Liver (tissue), 9 donors: Measurements from ENCODE around the gene GPR132. TPM values are rescaled to one million over a fixed set of nuclear protein-coding genes. Genes with fewer than 3 reads are reported as not detected.

Source experiments
- DNase-seq: peaks from one replicate; pipeline ENCODE4 v3.0.0-alpha.2; 2017; ENCODE audit warnings: low spot score
- H3K27ac ChIP-seq, 2 donors: one replicate each; pipeline ENCODE4 v1.7.0; 2013; ENCODE audit warnings: inconsistent platforms in 2 of 2, low read length in 2 of 2, control low read depth in 1 of 2, low read depth in 1 of 2, mild to moderate bottlenecking in 1 of 2
- H3K27me3 ChIP-seq, 4 donors: one replicate each; pipeline versions ENCODE4 v1.6.1 to v1.7.0; 2013; ENCODE audit warnings: low read length in 3 of 4, inconsistent platforms in 1 of 4, mild to moderate bottlenecking in 1 of 4, moderate library complexity in 1 of 4; ENCODE audit not compliant: control insufficient read depth in 4 of 4, insufficient read depth in 4 of 4
- H3K36me3 ChIP-seq, 4 donors: one replicate each; pipeline versions ENCODE4 v1.6.1 to v1.7.0; 2013; ENCODE audit warnings: low read length in 3 of 4, mild to moderate bottlenecking in 3 of 4, low read depth in 1 of 4, moderate library complexity in 1 of 4; ENCODE audit not compliant: control insufficient read depth in 4 of 4, insufficient read depth in 3 of 4
- H3K4me1 ChIP-seq, 4 donors: one replicate each; pipeline versions ENCODE4 v1.6.1 to v1.7.0; 2013; ENCODE audit warnings: low read length in 3 of 4, mild to moderate bottlenecking in 3 of 4, moderate library complexity in 1 of 4; ENCODE audit not compliant: control insufficient read depth in 4 of 4, insufficient read depth in 4 of 4
- H3K4me3 ChIP-seq, 3 donors: one replicate each; pipeline versions ENCODE4 v1.6.1 to v1.7.0; 2013; ENCODE audit warnings: low read length in 3 of 3, control low read depth in 1 of 3, low read depth in 1 of 3, mild to moderate bottlenecking in 1 of 3
- H3K9ac ChIP-seq, 2 donors: one replicate each; pipeline ENCODE4 v1.7.0; 2013; ENCODE audit warnings: low read length in 2 of 2, mild to moderate bottlenecking in 2 of 2, moderate library complexity in 2 of 2, control low read depth in 1 of 2, low read depth in 1 of 2
- H3K9me3 ChIP-seq, 4 donors: one replicate each; pipeline versions ENCODE4 v1.6.1 to v1.7.0; 2013; ENCODE audit warnings: low read length in 3 of 4; ENCODE audit not compliant: control insufficient read depth in 4 of 4
- EGR1 ChIP-seq, 2 donors: IDR thresholded peaks; 2 replicates each; pipeline ENCODE4 v1.6.1; 2016 to 2018; ENCODE audit warnings: antibody characterized with exemption in 2 of 2, low read depth in 2 of 2
- FOXA1 ChIP-seq: IDR thresholded peaks from 2 replicates; pipeline ENCODE4 v1.6.1; 2016; ENCODE audit warnings: antibody characterized with exemption
- FOXA2 ChIP-seq: IDR thresholded peaks from 2 replicates; pipeline ENCODE4 v1.6.1; 2016; ENCODE audit warnings: antibody characterized with exemption
- GABPA ChIP-seq, 2 donors: IDR thresholded peaks in 1 of 2; conservative IDR thresholded peaks in 1 of 2; 2 replicates each; pipeline ENCODE4 v1.6.1; 2016; ENCODE audit warnings: antibody characterized with exemption in 2 of 2, mild to moderate bottlenecking in 1 of 2, moderate library complexity in 1 of 2
- HNF4G ChIP-seq: IDR thresholded peaks from 2 replicates; pipeline ENCODE4 v1.6.1; 2016; ENCODE audit warnings: antibody characterized with exemption
- JUND ChIP-seq, 2 donors: IDR thresholded peaks; 2 replicates each; pipeline ENCODE4 v1.6.1; 2016; ENCODE audit warnings: antibody characterized with exemption in 2 of 2
- NR2F2 ChIP-seq: IDR thresholded peaks from 2 replicates; pipeline ENCODE4 v1.6.1; 2016; ENCODE audit warnings: antibody characterized with exemption
- RAD21 ChIP-seq, 2 donors: IDR thresholded peaks; 2 replicates each; pipeline ENCODE4 v1.6.1; 2016; ENCODE audit warnings: antibody characterized with exemption in 2 of 2, mild to moderate bottlenecking in 2 of 2
- RXRA ChIP-seq, 2 donors: IDR thresholded peaks; 2 replicates each; pipeline ENCODE4 v1.6.1; 2017 to 2018; ENCODE audit warnings: antibody characterized with exemption in 2 of 2, mild to moderate bottlenecking in 1 of 2
- SP1 ChIP-seq: IDR thresholded peaks from 2 replicates; pipeline ENCODE4 v1.6.1; 2018; ENCODE audit warnings: antibody characterized with exemption, mild to moderate bottlenecking
- TAF1 ChIP-seq: conservative IDR thresholded peaks from 2 replicates; pipeline ENCODE4 v1.6.1; 2016; ENCODE audit warnings: antibody characterized with exemption, mild to moderate bottlenecking
- WGBS: extraction: QIAGEN DNeasy Blood & Tissue Kit; methylation state at CpG from one replicate; pipeline ENCODE4 v1.1.7; 2013; 5-methylcytosine and 5-hydroxymethylcytosine counted together
- polyA plus RNA-seq, 2 donors: library from polyadenylated mRNA; stranded (reverse) in 1 of 2; unstranded in 1 of 2; fragments of 200-250 nt in 1 of 2; fragments of >200 nt in 1 of 2; fragmentation: Nextera tagmentation in 1 of 2; extraction: Ambion mirVana in 1 of 2; gene quantifications; one replicate each; pipeline versions ENCODE4 v1.2.1 to v1.2.3, GENCODE V29; 2013 to 2015
- total RNA-seq, 2 donors: library from RNA; depleted of rRNA; stranded (reverse); fragments of >200 nt; gene quantifications; one replicate each; pipeline ENCODE4 v1.2.3, GENCODE V29; 2014
- TF ChIP-seq, protein P1 (sequence below): IDR thresholded peaks from 2 replicates; pipeline ENCODE4 v1.6.1; 2016; ENCODE audit warnings: antibody characterized with exemption, mild to moderate bottlenecking
- TF ChIP-seq, protein P2 (sequence below): IDR thresholded peaks from 2 replicates; pipeline ENCODE4 v1.6.1; 2016; ENCODE audit warnings: antibody characterized with exemption
- donor health status: healthy.
- donor health status: healthy.
- donor health status: healthy.
- donor health status: healthy.
- donor health status: healthy.

Gene GPR132
- total and polyA plus RNA-seq, 4 donors: 0.32 to 1.2 (median 0.75) TPM

DNA sequence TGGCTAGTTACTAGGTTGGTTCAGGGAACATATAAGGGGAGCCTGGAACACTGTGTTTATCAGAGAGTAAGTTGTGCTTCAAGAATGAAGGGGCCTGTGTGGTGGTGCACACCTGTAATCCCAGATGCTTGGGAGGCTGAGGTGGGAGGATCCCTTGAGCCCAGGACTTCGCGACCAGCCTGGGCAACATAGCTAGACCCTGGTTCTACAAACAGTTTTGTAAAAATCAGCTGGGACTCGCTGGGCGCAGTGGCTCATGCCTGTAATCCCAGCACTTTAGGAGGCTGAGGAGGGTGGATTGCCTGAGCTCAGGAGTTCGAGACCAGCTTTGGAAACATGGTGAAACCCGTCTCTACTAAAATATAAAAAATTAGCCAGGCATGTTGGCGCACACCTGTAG is 42.1 kb upstream of the GPR132 start:
- H3K4me3 ChIP-seq: no peak overlapping the region
- no peaks in the 10 kb centered on the region for H3K4me1 ChIP-seq
- no peaks in the 10 kb centered on the region for H3K36me3 ChIP-seq
- H3K9me3 ChIP-seq: no peaks in the 10 kb centered on the region
- TF ChIP-seq, protein P1, sequence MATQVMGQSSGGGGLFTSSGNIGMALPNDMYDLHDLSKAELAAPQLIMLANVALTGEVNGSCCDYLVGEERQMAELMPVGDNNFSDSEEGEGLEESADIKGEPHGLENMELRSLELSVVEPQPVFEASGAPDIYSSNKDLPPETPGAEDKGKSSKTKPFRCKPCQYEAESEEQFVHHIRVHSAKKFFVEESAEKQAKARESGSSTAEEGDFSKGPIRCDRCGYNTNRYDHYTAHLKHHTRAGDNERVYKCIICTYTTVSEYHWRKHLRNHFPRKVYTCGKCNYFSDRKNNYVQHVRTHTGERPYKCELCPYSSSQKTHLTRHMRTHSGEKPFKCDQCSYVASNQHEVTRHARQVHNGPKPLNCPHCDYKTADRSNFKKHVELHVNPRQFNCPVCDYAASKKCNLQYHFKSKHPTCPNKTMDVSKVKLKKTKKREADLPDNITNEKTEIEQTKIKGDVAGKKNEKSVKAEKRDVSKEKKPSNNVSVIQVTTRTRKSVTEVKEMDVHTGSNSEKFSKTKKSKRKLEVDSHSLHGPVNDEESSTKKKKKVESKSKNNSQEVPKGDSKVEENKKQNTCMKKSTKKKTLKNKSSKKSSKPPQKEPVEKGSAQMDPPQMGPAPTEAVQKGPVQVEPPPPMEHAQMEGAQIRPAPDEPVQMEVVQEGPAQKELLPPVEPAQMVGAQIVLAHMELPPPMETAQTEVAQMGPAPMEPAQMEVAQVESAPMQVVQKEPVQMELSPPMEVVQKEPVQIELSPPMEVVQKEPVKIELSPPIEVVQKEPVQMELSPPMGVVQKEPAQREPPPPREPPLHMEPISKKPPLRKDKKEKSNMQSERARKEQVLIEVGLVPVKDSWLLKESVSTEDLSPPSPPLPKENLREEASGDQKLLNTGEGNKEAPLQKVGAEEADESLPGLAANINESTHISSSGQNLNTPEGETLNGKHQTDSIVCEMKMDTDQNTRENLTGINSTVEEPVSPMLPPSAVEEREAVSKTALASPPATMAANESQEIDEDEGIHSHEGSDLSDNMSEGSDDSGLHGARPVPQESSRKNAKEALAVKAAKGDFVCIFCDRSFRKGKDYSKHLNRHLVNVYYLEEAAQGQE: no peak
- no peak for TF ChIP-seq NR2F2
- no peak for TF ChIP-seq TAF1
- TF ChIP-seq FOXA2: no peak
- TF ChIP-seq JUND (IDR thresholded peaks at IDR 0.05): no peak
- peaks cover 0 to 6% (median 0%) of the 10 kb centered on the region in 4 donors for H3K27me3 ChIP-seq
- 92% methylated on average over 7 of the region's 7 CpGs for WGBS
- no peak overlapping the region for H3K9ac ChIP-seq
- DNase-seq: no peak
- H3K27ac ChIP-seq: no peak overlapping the region

DNA sequence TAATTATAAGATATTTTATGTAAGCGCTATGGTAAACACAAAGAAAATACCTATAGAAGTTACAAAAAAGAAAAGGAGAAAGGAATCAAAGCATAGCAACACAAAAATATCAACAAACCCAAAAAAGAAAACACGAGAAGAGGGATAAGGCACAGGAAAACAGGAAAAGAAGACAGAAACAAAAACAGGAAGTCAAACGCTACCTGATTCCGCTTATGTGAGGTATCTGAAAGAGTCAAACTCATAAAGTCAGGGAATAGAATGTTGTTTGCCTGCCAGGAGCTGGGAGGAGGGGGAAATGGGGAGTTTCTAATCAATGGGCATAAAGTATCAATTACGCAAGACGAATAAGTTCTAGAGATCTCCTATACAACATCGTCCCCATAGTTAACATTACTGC is 39.9 kb upstream of the GPR132 start:
- H3K9me3 ChIP-seq: no peaks in the 10 kb centered on the region
- DNase-seq: no peak
- H3K27ac ChIP-seq: no peak overlapping the region
- H3K9ac ChIP-seq: no peak overlapping the region
- H3K4me3 ChIP-seq: no peak overlapping the region
- no peaks in the 10 kb centered on the region for H3K36me3 ChIP-seq
- peaks cover 0 to 6% (median 0%) of the 10 kb centered on the region in 4 donors for H3K27me3 ChIP-seq
- H3K4me1 ChIP-seq: no peaks in the 10 kb centered on the region
- no peak for TF ChIP-seq HNF4G
- TF ChIP-seq NR2F2: no peak
- TF ChIP-seq JUND (IDR thresholded peaks at IDR 0.05): no peak
- TF ChIP-seq FOXA1: no peak
- TF ChIP-seq GABPA (IDR thresholded peaks at IDR 0.05 in 1 of 2, conservative IDR thresholded peaks at IDR 0.05 in 1 of 2): no peak
- TF ChIP-seq EGR1 (IDR thresholded peaks at IDR 0.05; ENCODE audit: low read depth in 2 of 2): no peak
- WGBS: 66% methylated on average over 7 of the region's 7 CpGs

DNA sequence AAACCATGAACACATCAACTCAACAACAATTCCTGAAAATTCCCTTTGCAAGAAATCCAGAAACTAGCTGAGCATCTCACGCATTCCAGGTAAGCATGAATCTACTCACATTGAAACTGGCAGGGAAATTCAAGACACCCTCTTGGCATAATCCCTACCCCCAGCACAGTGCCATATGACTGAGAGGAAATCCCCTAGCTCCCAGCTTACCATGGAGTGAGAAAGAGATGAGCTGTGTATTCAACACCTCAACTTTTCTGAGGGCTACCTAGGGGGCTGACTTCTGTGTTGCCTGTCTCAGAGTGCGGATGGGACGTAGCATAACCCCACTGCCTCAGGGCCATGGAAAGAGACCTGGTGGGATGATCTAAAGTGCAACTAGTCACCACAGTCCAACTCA is 37.7 kb upstream of the GPR132 start:
- DNase-seq: no peak
- no peaks in the 10 kb centered on the region for H3K4me1 ChIP-seq
- peaks cover 0 to 6% (median 4%) of the 10 kb centered on the region in 4 donors for H3K9me3 ChIP-seq
- H3K27ac ChIP-seq: no peak overlapping the region
- no peak for TF ChIP-seq RXRA (IDR thresholded peaks at IDR 0.05)
- no peak for TF ChIP-seq RAD21 (IDR thresholded peaks at IDR 0.05)
- no peak for TF ChIP-seq FOXA2
- no peak for TF ChIP-seq SP1
- TF ChIP-seq, protein P2, sequence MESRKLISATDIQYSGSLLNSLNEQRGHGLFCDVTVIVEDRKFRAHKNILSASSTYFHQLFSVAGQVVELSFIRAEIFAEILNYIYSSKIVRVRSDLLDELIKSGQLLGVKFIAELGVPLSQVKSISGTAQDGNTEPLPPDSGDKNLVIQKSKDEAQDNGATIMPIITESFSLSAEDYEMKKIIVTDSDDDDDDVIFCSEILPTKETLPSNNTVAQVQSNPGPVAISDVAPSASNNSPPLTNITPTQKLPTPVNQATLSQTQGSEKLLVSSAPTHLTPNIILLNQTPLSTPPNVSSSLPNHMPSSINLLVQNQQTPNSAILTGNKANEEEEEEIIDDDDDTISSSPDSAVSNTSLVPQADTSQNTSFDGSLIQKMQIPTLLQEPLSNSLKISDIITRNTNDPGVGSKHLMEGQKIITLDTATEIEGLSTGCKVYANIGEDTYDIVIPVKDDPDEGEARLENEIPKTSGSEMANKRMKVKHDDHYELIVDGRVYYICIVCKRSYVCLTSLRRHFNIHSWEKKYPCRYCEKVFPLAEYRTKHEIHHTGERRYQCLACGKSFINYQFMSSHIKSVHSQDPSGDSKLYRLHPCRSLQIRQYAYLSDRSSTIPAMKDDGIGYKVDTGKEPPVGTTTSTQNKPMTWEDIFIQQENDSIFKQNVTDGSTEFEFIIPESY: no peak
- no peak for TF ChIP-seq TAF1
- no peaks in the 10 kb centered on the region for H3K36me3 ChIP-seq
- no peak overlapping the region for H3K4me3 ChIP-seq
- 93% methylated on average over 3 of the region's 3 CpGs for WGBS
- H3K27me3 ChIP-seq: peaks cover 0 to 6% (median 0%) of the 10 kb centered on the region in 4 donors
- H3K9ac ChIP-seq: no peak overlapping the region
